ENCODE results near the gene MOV10L1.

MOV10L1 gene

GRCh38 chr22:50183141-50183971 is 93.5 kb downstream of the MOV10L1 start:
- H3K9me3 Mint-ChIP-seq: no peaks in the 10 kb centered on the region
- no peak overlapping the region for H3K27ac Mint-ChIP-seq
- H3K4me3 Mint-ChIP-seq: peak overlapping the region; percentile 54 to 60
- peaks cover 17 to 23% of the 10 kb centered on the region in 2 donors for H3K4me1 Mint-ChIP-seq (ENCODE audit: low read depth in 2 of 2)
- H3K27me3 Mint-ChIP-seq: peaks cover 0 to 22% of the 10 kb centered on the region in 2 donors
- DNase-seq (no peak), ATAC-seq (replicated peaks) (no peak)
- H3K36me3 Mint-ChIP-seq (ENCODE audit: insufficient read depth): peaks cover 10% of the 10 kb centered on the region

GRCh38 chr22:50184004-50184901 is 94.4 kb downstream of the MOV10L1 start:
- H3K4me1 Mint-ChIP-seq (ENCODE audit: low read depth in 2 of 2): peaks cover 19 to 26% of the 10 kb centered on the region in 2 donors

GRCh38 chr22:50184902-50185374 is 95.1 kb downstream of the MOV10L1 start:
- H3K27ac Mint-ChIP-seq: peak overlapping the region in 1 of 2 donors; percentile 51
- ATAC-seq (replicated peaks): no peak
- peaks cover 21 to 31% of the 10 kb centered on the region in 2 donors for H3K4me1 Mint-ChIP-seq (ENCODE audit: low read depth in 2 of 2)
- H3K4me3 Mint-ChIP-seq: peak overlapping the region; percentile 92
- H3K9me3 Mint-ChIP-seq: no peaks in the 10 kb centered on the region
- peaks cover 13% of the 10 kb centered on the region for H3K36me3 Mint-ChIP-seq (ENCODE audit: insufficient read depth)
- no peak for DNase-seq
- peaks cover 0 to 7% of the 10 kb centered on the region in 2 donors for H3K27me3 Mint-ChIP-seq

More at GRCh38 chr22:50184004-50184901, 94.4 kb downstream of the MOV10L1 start:
- Mint-ChIP-seq H3K36me3 (ENCODE audit: insufficient read depth) (peaks cover 10% of the 10 kb centered on the region), H3K9me3 (no peaks in the 10 kb centered on the region), H3K27ac (no peak overlapping the region), H3K27me3 (peaks cover 0 to 14% of the 10 kb centered on the region in 2 donors), H3K4me3 (peak overlapping the region; percentile 75 to 80)
- ATAC-seq (replicated peaks) (no peak), DNase-seq (no peak)

GRCh38 chr22:50185375-50186087 is 95.7 kb downstream of the MOV10L1 start, which contains the start of gene TRABD:
TRABD (plus strand) TSS chr22:50185913; CDS start chr22:50193061, 7,148 bp downstream.
- H3K27me3 Mint-ChIP-seq: peaks cover 0 to under 1% of the 10 kb centered on the region in 2 donors
- H3K4me1 Mint-ChIP-seq (ENCODE audit: low read depth in 2 of 2): peaks cover 23 to 30% of the 10 kb centered on the region in 2 donors
- DNase-seq (peak; percentile 77 to 86 (median 80)), ATAC-seq (replicated peaks) (peak; percentile 73)
- H3K9me3 Mint-ChIP-seq: no peaks in the 10 kb centered on the region
- peak within 1 kb of the TSS; percentile 92 for H3K4me3 Mint-ChIP-seq
- H3K27ac Mint-ChIP-seq: peak within 1 kb of the TSS; percentile 94 to 97
- peaks cover 18% of the 10 kb centered on the region for H3K36me3 Mint-ChIP-seq (ENCODE audit: insufficient read depth)

GRCh38 chr22:50186181-50186714 is 96.4 kb downstream of the MOV10L1 start:
- Mint-ChIP-seq H3K4me1 (ENCODE audit: low read depth in 2 of 2) (peaks cover 26 to 34% of the 10 kb centered on the region in 2 donors), H3K27ac (peak overlapping the region; percentile 94 to 97), H3K9me3 (no peaks in the 10 kb centered on the region), H3K36me3 (ENCODE audit: insufficient read depth) (peaks cover 26% of the 10 kb centered on the region), H3K27me3 (no peaks in the 10 kb centered on the region), H3K4me3 (peak overlapping the region; percentile 92)
- no peak for DNase-seq
- no peak for ATAC-seq (replicated peaks)

GRCh38 chr22:50186761-50187523 is 97.1 kb downstream of the MOV10L1 start:
- ATAC-seq (replicated peaks): no peak
- peak overlapping the region; percentile 94 to 97 for H3K27ac Mint-ChIP-seq
- H3K36me3 Mint-ChIP-seq (ENCODE audit: insufficient read depth): peaks cover 33% of the 10 kb centered on the region
- H3K4me1 Mint-ChIP-seq (ENCODE audit: low read depth in 2 of 2): peaks cover 32 to 41% of the 10 kb centered on the region in 2 donors
- peak overlapping the region; percentile 92 for H3K4me3 Mint-ChIP-seq
- no peaks in the 10 kb centered on the region for H3K27me3 Mint-ChIP-seq
- H3K9me3 Mint-ChIP-seq: no peaks in the 10 kb centered on the region
- no peak for DNase-seq

GRCh38 chr22:50188356-50188755 is 98.5 kb downstream of the MOV10L1 start:
- ATAC-seq (replicated peaks): no peak
- Mint-ChIP-seq H3K27ac (peak overlapping the region; percentile 73 to 98), H3K36me3 (ENCODE audit: insufficient read depth) (peaks cover 47% of the 10 kb centered on the region), H3K27me3 (no peaks in the 10 kb centered on the region), H3K4me1 (ENCODE audit: low read depth in 2 of 2) (peaks cover 38 to 49% of the 10 kb centered on the region in 2 donors), H3K4me3 (no peak overlapping the region), H3K9me3 (no peaks in the 10 kb centered on the region)
- DNase-seq: no peak

GRCh38 chr22:50189184-50189848 is 99.5 kb downstream of the MOV10L1 start:
- Mint-ChIP-seq H3K27ac (peak overlapping the region; percentile 98 to 100), H3K4me1 (ENCODE audit: low read depth in 2 of 2) (peaks cover 38 to 49% of the 10 kb centered on the region in 2 donors), H3K27me3 (no peaks in the 10 kb centered on the region), H3K9me3 (no peaks in the 10 kb centered on the region), H3K4me3 (peak overlapping the region; percentile 91 to 95), H3K36me3 (ENCODE audit: insufficient read depth) (peaks cover 55% of the 10 kb centered on the region)
- ATAC-seq (replicated peaks): no peak
- DNase-seq: no peak

GRCh38 chr22:50189849-50190181 is 100.0 kb downstream of the MOV10L1 start:
- Mint-ChIP-seq H3K36me3 (ENCODE audit: insufficient read depth) (peaks cover 60% of the 10 kb centered on the region), H3K27me3 (no peaks in the 10 kb centered on the region), H3K27ac (peak overlapping the region; percentile 98 to 100), H3K4me3 (peak overlapping the region; percentile 91 to 95), H3K4me1 (ENCODE audit: low read depth in 2 of 2) (peaks cover 38 to 46% of the 10 kb centered on the region in 2 donors), H3K9me3 (no peaks in the 10 kb centered on the region)
- peak; percentile 0 for ATAC-seq (replicated peaks)
- DNase-seq: no peak

- H3K4me3 Mint-ChIP-seq: peak overlapping the region; percentile 91 to 95
- peaks cover 66% of the 10 kb centered on the region for H3K36me3 Mint-ChIP-seq (ENCODE audit: insufficient read depth)
- ATAC-seq (replicated peaks) (peak; percentile 50), DNase-seq (peak; percentile 75 to 78 (median 78))
- no peaks in the 10 kb centered on the region for H3K9me3 Mint-ChIP-seq
- H3K27ac Mint-ChIP-seq: peak overlapping the region; percentile 98 to 100
- H3K27me3 Mint-ChIP-seq: no peaks in the 10 kb centered on the region
- H3K4me1 Mint-ChIP-seq (ENCODE audit: low read depth in 2 of 2): peaks cover 38 to 45% of the 10 kb centered on the region in 2 donors
Measured at GRCh38 chr22:50190182-50190940, 100.6 kb downstream of the MOV10L1 start.
